BE2C (cell line): ENCODE measurements around the gene HSPA4L.

Experiments used
- DNase-seq: peaks from one replicate; pipeline ENCODE4 v3.0.0-alpha.2; 2020
- H3K27me3 ChIP-seq: fragments of 250-450 bp; sonication (Bioruptor Pico); 2 replicates; pipeline ENCODE4 v1.5.1; 2020; ENCODE audit warnings: mild to moderate bottlenecking
- H3K36me3 ChIP-seq: fragments of 250-450 bp; sonication (Bioruptor Pico); 2 replicates; pipeline ENCODE4 v1.5.1; 2020; ENCODE audit warnings: mild to moderate bottlenecking
- H3K4me1 ChIP-seq: fragments of 250-450 bp; sonication (Bioruptor Pico); 2 replicates; pipeline ENCODE4 v1.5.1; 2020
- H3K4me3 ChIP-seq: 2 replicates; pipeline ENCODE4 v1.5.1; 2011; ENCODE audit warnings: low read depth, low read length
- H3K9me3 ChIP-seq: fragments of 250-450 bp; sonication (Bioruptor Pico); 2 replicates; pipeline ENCODE4 v1.5.1; 2020
- CTCF ChIP-seq: IDR thresholded peaks from 2 replicates; pipeline ENCODE4 v1.5.1; 2012; ENCODE audit warnings: mild to moderate bottlenecking, low read depth, low read length

The HSPA4L gene

GRCh38 chr4:127781300-127782024 is 660 bp upstream of the HSPA4L start:
- Histone ChIP-seq H3K4me1 (no peaks in the 10 kb centered on the region), H3K27me3 (no peaks in the 10 kb centered on the region), H3K9me3 (no peaks in the 10 kb centered on the region), H3K36me3 (no peaks in the 10 kb centered on the region), H3K4me3 (peak overlapping the region; percentile 81)
- DNase-seq, result no peak
- TF ChIP-seq CTCF, result no peak

- peak; percentile 91 for DNase-seq
- H3K27me3 ChIP-seq, result no peaks in the 10 kb centered on the region
- no peaks in the 10 kb centered on the region for H3K4me1 ChIP-seq
- TF ChIP-seq CTCF, result no peak
- no peaks in the 10 kb centered on the region for H3K36me3 ChIP-seq
- no peaks in the 10 kb centered on the region for H3K9me3 ChIP-seq
- H3K4me3 ChIP-seq, result peak overlapping the region; percentile 81
Observed at GRCh38 chr4:127782025-127782274, 172 bp upstream of the HSPA4L start.

GRCh38 chr4:127783026-127783769 is 1.1 kb downstream of the HSPA4L start:
- Histone ChIP-seq H3K4me1 (no peaks in the 10 kb centered on the region), H3K4me3 (peak overlapping the region; percentile 81), H3K27me3 (no peaks in the 10 kb centered on the region), H3K36me3 (no peaks in the 10 kb centered on the region), H3K9me3 (no peaks in the 10 kb centered on the region)
- no peak for TF ChIP-seq CTCF
- peak; percentile 44 for DNase-seq

- DNase-seq, result no peak
- Histone ChIP-seq H3K36me3 (no peaks in the 10 kb centered on the region), H3K4me3 (peak overlapping the region; percentile 81), H3K4me1 (no peaks in the 10 kb centered on the region), H3K9me3 (no peaks in the 10 kb centered on the region; the same call in 1 of the 2 replicates), H3K27me3 (no peaks in the 10 kb centered on the region)
- TF ChIP-seq CTCF, result no peak
Observed at GRCh38 chr4:127783955-127784770, 2.0 kb downstream of the HSPA4L start.

- Histone ChIP-seq H3K27me3 (no peaks in the 10 kb centered on the region), H3K36me3 (no peaks in the 10 kb centered on the region), H3K4me3 (no peak overlapping the region), H3K9me3 (no peaks in the 10 kb centered on the region; the same call in 1 of the 2 replicates), H3K4me1 (no peaks in the 10 kb centered on the region)
- TF ChIP-seq CTCF, result peak; percentile 57
- no peak for DNase-seq
Observed at GRCh38 chr4:127788517-127788916, 6.4 kb downstream of the HSPA4L start.

GRCh38 chr4:127791391-127791790 is 9.3 kb downstream of the HSPA4L start:
- H3K4me3 ChIP-seq, result no peak overlapping the region
- no peaks in the 10 kb centered on the region for H3K36me3 ChIP-seq
- TF ChIP-seq CTCF, result no peak
- no peaks in the 10 kb centered on the region for H3K27me3 ChIP-seq
- no peak for DNase-seq
- H3K4me1 ChIP-seq, result no peaks in the 10 kb centered on the region
- no peaks in the 10 kb centered on the region; the same call in 1 of the 2 replicates for H3K9me3 ChIP-seq
